OCI-LY1 (cell line): ENCODE results near the gene UBR3.
A peak's percentile ranks its signal among the peaks of the same experiment; 100 is the strongest.

Experiments used
- H2AFZ ChIP-seq: fragments of 200-600 bp; sonication (generic), shearing (Covaris generic); 2 replicates; pipeline ENCODE4 v1.6.0; 2014; ENCODE audit warnings: antibody characterized with exemption, mild to moderate bottlenecking, low read length
- H3F3A ChIP-seq: fragments of 200-600 bp; sonication (generic), shearing (Covaris generic); 2 replicates; pipeline ENCODE4 v1.6.0; 2014; ENCODE audit warnings: mild to moderate bottlenecking, antibody characterized with exemption, low read length, moderate library complexity; ENCODE audit not compliant: insufficient read depth
- H3K27ac ChIP-seq: fragments of 200-600 bp; sonication (generic); 2 replicates; pipeline ENCODE4 v1.5.1; 2014; ENCODE audit warnings: low read length, mixed run types, mild to moderate bottlenecking, low read depth; ENCODE audit not compliant: poor library complexity, severe bottlenecking
- H3K27me3 ChIP-seq: fragments of 200-600 bp; sonication (generic); 2 replicates; pipeline ENCODE4 v1.6.0; 2014; ENCODE audit warnings: antibody characterized with exemption, mild to moderate bottlenecking, low read length, moderate library complexity; ENCODE audit not compliant: insufficient read depth
- H3K36me3 ChIP-seq: fragments of 200-600 bp; sonication (generic); 2 replicates; pipeline ENCODE4 v1.6.1; 2014; ENCODE audit warnings: mild to moderate bottlenecking, antibody characterized with exemption, low read length, moderate library complexity, mixed read lengths; ENCODE audit not compliant: insufficient read depth
- H3K4me1 ChIP-seq: fragments of 200-600 bp; sonication (generic); 2 replicates; pipeline ENCODE4 v1.5.1; 2014; ENCODE audit warnings: mild to moderate bottlenecking, low read length, moderate library complexity; ENCODE audit not compliant: insufficient read depth, severe bottlenecking
- H3K4me2 ChIP-seq: fragments of 200-600 bp; sonication (generic), shearing (Covaris generic); 2 replicates; pipeline ENCODE4 v1.6.1; 2014; ENCODE audit warnings: low read length
- H3K4me3 ChIP-seq: fragments of 200-600 bp; sonication (generic); 2 replicates; pipeline ENCODE4 v1.5.1; 2014; ENCODE audit warnings: low read length, low read depth, mild to moderate bottlenecking, mixed read lengths; ENCODE audit not compliant: poor library complexity, severe bottlenecking
- H3K79me2 ChIP-seq: fragments of 200-600 bp; shearing (Covaris generic); 2 replicates; pipeline ENCODE4 v1.6.1; 2016; ENCODE audit warnings: mixed run types, low read length, mixed read lengths; ENCODE audit not compliant: insufficient read depth
- H3K9ac ChIP-seq: fragments of 200-600 bp; sonication (generic), shearing (Covaris generic); 2 replicates; pipeline ENCODE4 v1.6.1; 2014; ENCODE audit warnings: mild to moderate bottlenecking, low read length, mixed read lengths
- H3K9me2 ChIP-seq: fragments of 200-600 bp; sonication (generic), shearing (Covaris generic); 2 replicates; pipeline ENCODE4 v1.6.1; 2014; ENCODE audit warnings: low read depth, mild to moderate bottlenecking, low read length, mixed read lengths
- H3K9me3 ChIP-seq: fragments of 200-600 bp; shearing (Covaris generic); 2 replicates; pipeline ENCODE4 v1.6.1; 2014; ENCODE audit warnings: low read length, mixed read lengths
- H4K20me1 ChIP-seq: fragments of 200-600 bp; sonication (generic), shearing (Covaris generic); 2 replicates; pipeline ENCODE4 v1.6.0; 2016; ENCODE audit warnings: mild to moderate bottlenecking, low read length; ENCODE audit not compliant: insufficient read depth
- CTCF ChIP-seq: fragments of 200-600 bp; sonication (generic), shearing (Covaris generic); IDR thresholded peaks from 2 replicates; pipeline ENCODE4 v1.5.1; 2017; ENCODE audit warnings: mild to moderate bottlenecking, antibody characterized with exemption, low read length, moderate library complexity, mixed read lengths
- EZH2 ChIP-seq: fragments of 200-600 bp; sonication (generic), shearing (Covaris generic); IDR thresholded peaks from 2 replicates; pipeline ENCODE4 v1.8.0; 2017; ENCODE audit warnings: borderline replicate concordance, mixed run types, mild to moderate bottlenecking, antibody characterized with exemption, low read length, moderate library complexity, mixed read lengths

The UBR3 gene

GRCh38 chr2:169828141-169828811, 1.0 kb downstream of the UBR3 start:
- Histone ChIP-seq H3K79me2 (peaks cover 38% of the 10 kb centered on the region), H3K4me3 (peak overlapping the region; percentile 93), H3K4me1 (peaks cover 32% of the 10 kb centered on the region), H3K9me3 (no peaks in the 10 kb centered on the region), H3F3A (no peaks in the 10 kb centered on the region), H3K9ac (peak overlapping the region; percentile 76), H3K27ac (peak overlapping the region; percentile 9), H2AFZ (no peak overlapping the region), H3K9me2 (no peaks in the 10 kb centered on the region), H3K27me3 (no peaks in the 10 kb centered on the region), H4K20me1 (no peaks in the 10 kb centered on the region), H3K36me3 (no peaks in the 10 kb centered on the region), H3K4me2 (peak overlapping the region; percentile 71)
- TF ChIP-seq EZH2 (no peak), CTCF (no peak)

GRCh38 chr2:169834401-169834800, 7.1 kb downstream of the UBR3 start:
- no peaks in the 10 kb centered on the region for H4K20me1 ChIP-seq
- TF ChIP-seq CTCF (no peak), EZH2 (no peak)

GRCh38 chr2:169838743-169839489, 11.7 kb downstream of the UBR3 start:
- no peak overlapping the region for H3K9ac ChIP-seq
- no peaks in the 10 kb centered on the region for H3F3A ChIP-seq
- no peaks in the 10 kb centered on the region for H3K36me3 ChIP-seq
- no peaks in the 10 kb centered on the region for H3K9me2 ChIP-seq
- no peak overlapping the region for H3K4me2 ChIP-seq
- no peaks in the 10 kb centered on the region for H3K9me3 ChIP-seq
- no peak overlapping the region for H3K27ac ChIP-seq
- H3K79me2 ChIP-seq, result peaks cover 19% of the 10 kb centered on the region
- TF ChIP-seq EZH2 (no peak), CTCF (no peak)
- H3K27me3 ChIP-seq, result no peaks in the 10 kb centered on the region
- no peaks in the 10 kb centered on the region for H4K20me1 ChIP-seq
- no peak overlapping the region for H2AFZ ChIP-seq
- no peaks in the 10 kb centered on the region for H3K4me1 ChIP-seq
- no peak overlapping the region for H3K4me3 ChIP-seq

More at GRCh38 chr2:169834401-169834800, 7.1 kb downstream of the UBR3 start:
- no peaks in the 10 kb centered on the region for H3K9me2 ChIP-seq
- no peaks in the 10 kb centered on the region for H3K36me3 ChIP-seq
- peaks cover 39% of the 10 kb centered on the region for H3K79me2 ChIP-seq
- H3F3A ChIP-seq, result no peaks in the 10 kb centered on the region
- H3K4me2 ChIP-seq, result no peak overlapping the region
- no peaks in the 10 kb centered on the region for H3K9me3 ChIP-seq
- no peak overlapping the region for H3K4me3 ChIP-seq
- no peak overlapping the region for H3K9ac ChIP-seq
- no peak overlapping the region for H3K27ac ChIP-seq
- no peaks in the 10 kb centered on the region for H3K4me1 ChIP-seq
- H2AFZ ChIP-seq, result no peak overlapping the region
- no peaks in the 10 kb centered on the region for H3K27me3 ChIP-seq
